H1 (cell line): ENCODE results near the gene NELL1. TPM values are rescaled to one million over a fixed set of nuclear protein-coding genes. Genes with fewer than 3 reads are reported as not detected.

ENCODE experiments used
- CBX5 ChIP-seq: fragments of 300-800, 300-1000 bp; sonication (generic); IDR thresholded peaks from 2 replicates; pipeline ENCODE4 v1.7.1; 2016; ENCODE audit warnings: antibody characterized with exemption, low read length, low read depth
- E2F6 ChIP-seq: IDR thresholded peaks from 2 replicates; pipeline ENCODE4 v1.6.1; 2012; ENCODE audit warnings: inconsistent platforms
- TCF12 ChIP-seq: IDR thresholded peaks from 2 replicates; pipeline ENCODE4 v1.6.1; 2011; ENCODE audit warnings: low read depth, mild to moderate bottlenecking, low read length
- TEAD4 ChIP-seq: IDR thresholded peaks from 2 replicates; pipeline ENCODE4 v1.6.1; 2012; ENCODE audit warnings: low read depth, low read length, inconsistent platforms, mixed read lengths
- USF2 ChIP-seq: IDR thresholded peaks from 2 replicates; pipeline ENCODE4 v1.6.1; 2011; ENCODE audit warnings: low read length, improper control_type of control experiment
- polyA plus RNA-seq, 7 experiments: library from polyadenylated mRNA; depleted of rRNA in 3 of 7; stranded (reverse) in 5 of 7; unstranded in 2 of 7; fragments of >200 nt in 5 of 7; fragments of 200-250 nt in 2 of 7; gene quantifications; 1 replicate in 5 of 7; 2 replicates in 1 of 7; 4 replicates in 1 of 7; pipeline versions ENCODE4 v1.2.1 to v1.2.3, GENCODE V29; 2011 to 2013; ENCODE audit warnings: missing spikeins in 2 of 7, mixed read lengths in 2 of 7
- total RNA-seq: library from RNA; stranded (reverse); fragmentation: NEBNext Ultra II Directional; extraction: Animal tissue kit (Norgen Biotek cat#: 25700); gene quantifications from 2 replicates; pipeline ENCODE4 v1.2.1, GENCODE V29; 2021

Gene NELL1
- total and polyA plus RNA-seq, 2 of the 8 experiments (the other 6 are each of a cell fraction or from before 2014, with no cell fraction given): 0.21 TPM; not detected in 1

- no peak for TF ChIP-seq CBX5
- TF ChIP-seq TCF12: no peak
- no peak for TF ChIP-seq E2F6
- TF ChIP-seq TEAD4: no peak
- TF ChIP-seq USF2: no peak
Measured at GRCh38 chr11:21426931-21427330, 757.5 kb downstream of the NELL1 start (continued).
